H1 (cell line): ENCODE measurements around the gene AMBN. TPM values are rescaled to one million over a fixed set of nuclear protein-coding genes. Genes with fewer than 3 reads are reported as not detected.

Experiments
- CTCF ChIA-PET: fragments of 300-600 bp; sonication (Branson Sonifier 250); formaldehyde crosslinking; loops from one replicate; lab custom pipeline; 2021; ENCODE audit not compliant: partially characterized antibody; lab: Charles Lee
- POLR2A ChIA-PET: fragments of 300-600 bp; sonication (Branson Sonifier 250); formaldehyde crosslinking; loops from one replicate; lab custom pipeline; 2021; ENCODE audit warnings: inconsistent platforms; ENCODE audit not compliant: partially characterized antibody; lab: Charles Lee
- DNase-seq, 2 experiments: peaks; one replicate each; pipeline versions ENCODE4 v3.0.0 to v3.0.0-alpha.2; 2010 to 2022; ENCODE audit warnings: low spot score in 2 of 2, low read depth in 1 of 2, mixed read lengths in 1 of 2
- FAIRE-seq: peaks from 2 replicates; lab custom pipeline; 2011; peaks lifted over from hg19 to GRCh38; lab: Jason Lieb, UNC
- H2AFZ ChIP-seq: 2 replicates; pipeline ENCODE4 v1.8.1; 2012; ENCODE audit warnings: low read length, inconsistent platforms
- H2AK5ac ChIP-seq: 2 replicates; pipeline ENCODE4 v1.6.1; 2013; ENCODE audit warnings: low read depth, low read length
- H2BK120ac ChIP-seq: replicated peaks from 2 replicates; pipeline ENCODE3; 2013; ENCODE audit warnings: low read depth, low read length, inconsistent platforms
- H2BK12ac ChIP-seq: 2 replicates; pipeline ENCODE4 v1.6.1; 2013; ENCODE audit warnings: low read depth, low read length
- H2BK15ac ChIP-seq: 2 replicates; pipeline ENCODE4 v1.6.1; 2013; ENCODE audit warnings: low read length
- H2BK20ac ChIP-seq: 2 replicates; pipeline ENCODE4 v1.6.1; 2013; ENCODE audit warnings: low read length
- H2BK5ac ChIP-seq: 2 replicates; pipeline ENCODE4 v1.6.1; 2013; ENCODE audit warnings: low read depth, low read length
- H3K14ac ChIP-seq: 2 replicates; pipeline ENCODE4 v1.6.1; 2013; ENCODE audit warnings: inconsistent platforms; ENCODE audit not compliant: insufficient read length
- H3K18ac ChIP-seq: 2 replicates; pipeline ENCODE4 v1.6.1; 2013; ENCODE audit warnings: low read length; ENCODE audit errors: extremely low read depth
- H3K23ac ChIP-seq: 2 replicates; pipeline ENCODE4 v1.6.1; 2013; ENCODE audit warnings: inconsistent platforms; ENCODE audit not compliant: insufficient read length
- H3K23me2 ChIP-seq: 2 replicates; pipeline ENCODE4 v1.6.1; 2013; ENCODE audit warnings: low read depth, low read length
- H3K27ac ChIP-seq: 2 replicates; pipeline ENCODE4 v1.6.1; 2011; ENCODE audit warnings: low read depth, low read length, inconsistent platforms
- H3K27me3 ChIP-seq, 4 experiments: replicated peaks in 1 of 4; 1 replicate in 1 of 4; 2 replicates in 3 of 4; pipeline versions ENCODE4 v1.6.1 to v1.8.1; 2011 to 2013; ENCODE audit warnings: low read length in 3 of 4, mild to moderate bottlenecking in 3 of 4, inconsistent platforms in 2 of 4, mixed read lengths in 2 of 4, moderate library complexity in 1 of 4; ENCODE audit not compliant: control insufficient read depth in 3 of 4, insufficient read depth in 3 of 4; ENCODE audit errors: extremely low read depth in 1 of 4
- H3K36me3 ChIP-seq, 4 experiments: 2 replicates each; pipeline versions ENCODE4 v1.6.1 to v1.8.1; 2011 to 2013; ENCODE audit warnings: mild to moderate bottlenecking in 4 of 4, low read length in 3 of 4, moderate library complexity in 2 of 4, control low read depth in 1 of 4, inconsistent platforms in 1 of 4; ENCODE audit not compliant: insufficient read depth in 4 of 4, control insufficient read depth in 2 of 4
- H3K4ac ChIP-seq: replicated peaks from 2 replicates; pipeline ENCODE3; 2013; ENCODE audit warnings: low read length, low read depth, mixed read lengths, inconsistent platforms; ENCODE audit not compliant: insufficient read length
- H3K4me1 ChIP-seq, 4 experiments: replicated peaks in 1 of 4; 1 replicate in 1 of 4; 2 replicates in 3 of 4; pipeline versions ENCODE4 v1.6.1 to v1.8.1; 2011 to 2013; ENCODE audit warnings: low read length in 3 of 4, inconsistent platforms in 2 of 4, mixed read lengths in 1 of 4; ENCODE audit not compliant: insufficient read depth in 4 of 4, control insufficient read depth in 3 of 4
- H3K4me2 ChIP-seq, 2 experiments: 2 replicates each; pipeline versions ENCODE4 v1.6.1 to v1.8.1; 2011 to 2013; ENCODE audit warnings: low read depth in 2 of 2, low read length in 2 of 2, control low read depth in 1 of 2, inconsistent platforms in 1 of 2, mild to moderate bottlenecking in 1 of 2; ENCODE audit not compliant: insufficient read depth in 1 of 2
- H3K4me3 ChIP-seq, 4 experiments: fragments of 200-600, 300-600 bp in 1 of 4; sonication (generic), shearing (Covaris generic), sonication (Bioruptor Twin) in 1 of 4; 2 replicates each; pipeline versions ENCODE4 v1.5.1 to v1.8.1; 2011 to 2016; ENCODE audit warnings: low read length in 4 of 4, low read depth in 3 of 4, control low read depth in 2 of 4, inconsistent platforms in 2 of 4, mild to moderate bottlenecking in 2 of 4, mixed read lengths in 1 of 4, moderate library complexity in 1 of 4; ENCODE audit not compliant: insufficient read depth in 2 of 4; ENCODE audit errors: extremely low read depth in 1 of 4
- H3K56ac ChIP-seq: replicated peaks from 2 replicates; pipeline ENCODE3; 2013; ENCODE audit warnings: low read depth, mild to moderate bottlenecking, mixed read lengths, low read length, inconsistent platforms; ENCODE audit not compliant: insufficient read length
- H3K79me1 ChIP-seq: 2 replicates; pipeline ENCODE4 v1.6.1; 2013; ENCODE audit warnings: low read depth, low read length, control low read depth
- H3K79me2 ChIP-seq, 2 experiments: 2 replicates each; pipeline versions ENCODE4 v1.6.1 to v1.8.1; 2012 to 2013; ENCODE audit warnings: low read length in 2 of 2, mild to moderate bottlenecking in 2 of 2, inconsistent platforms in 1 of 2; ENCODE audit not compliant: insufficient read depth in 2 of 2, control insufficient read depth in 1 of 2
- H3K9ac ChIP-seq, 4 experiments: replicated peaks in 1 of 4; 1 replicate in 1 of 4; 2 replicates in 3 of 4; pipeline versions ENCODE4 v1.6.1 to v1.8.1; 2011 to 2013; ENCODE audit warnings: low read depth in 3 of 4, low read length in 3 of 4, control low read depth in 2 of 4, mild to moderate bottlenecking in 2 of 4, moderate library complexity in 2 of 4, inconsistent platforms in 1 of 4; ENCODE audit errors: extremely low read depth in 1 of 4
- H3K9me3 ChIP-seq, 2 experiments: 2 replicates each; pipeline versions ENCODE4 v1.6.1 to v1.8.1; 2012 to 2013; ENCODE audit warnings: mild to moderate bottlenecking in 2 of 2, moderate library complexity in 2 of 2, control low read depth in 1 of 2, inconsistent platforms in 1 of 2, low read depth in 1 of 2, low read length in 1 of 2, mixed read lengths in 1 of 2; ENCODE audit not compliant: insufficient read depth in 2 of 2
- H4K20me1 ChIP-seq, 2 experiments: replicated peaks in 1 of 2; 2 replicates each; pipeline versions ENCODE3 to v1.8.1; 2011 to 2013; ENCODE audit warnings: inconsistent platforms in 2 of 2, low read length in 2 of 2, mild to moderate bottlenecking in 1 of 2; ENCODE audit not compliant: insufficient read depth in 2 of 2, control insufficient read depth in 1 of 2
- H4K5ac ChIP-seq: 2 replicates; pipeline ENCODE4 v1.6.1; 2013; ENCODE audit warnings: low read length, low read depth, mixed read lengths, inconsistent platforms; ENCODE audit not compliant: insufficient read length
- H4K8ac ChIP-seq: 2 replicates; pipeline ENCODE4 v1.8.0; 2013; ENCODE audit warnings: mild to moderate bottlenecking, moderate library complexity, low read length, inconsistent platforms; ENCODE audit not compliant: insufficient read depth; ENCODE audit errors: extremely low read depth
- H4K91ac ChIP-seq: replicated peaks from 2 replicates; pipeline ENCODE3; 2013; ENCODE audit warnings: low read length, mixed read lengths, inconsistent platforms; ENCODE audit not compliant: insufficient read length
- NRF1 ChIP-seq: IDR thresholded peaks from 2 replicates; pipeline ENCODE4 v1.6.1; 2011; ENCODE audit warnings: mild to moderate bottlenecking, low read depth, low read length, improper control_type of control experiment
- PHF8 ChIP-seq: fragments of 200-600 bp; sonication (generic); conservative IDR thresholded peaks from 2 replicates; pipeline ENCODE4 v1.7.1; 2012; ENCODE audit warnings: low read depth, mild to moderate bottlenecking, inconsistent platforms, low read length, moderate library complexity
- POLR2A ChIP-seq, 2 experiments: IDR thresholded peaks; 1 replicate in 1 of 2; 2 replicates in 1 of 2; pipeline ENCODE4 v1.6.1; 2011; ENCODE audit warnings: low read depth in 2 of 2, low read length in 2 of 2, mild to moderate bottlenecking in 2 of 2; ENCODE audit errors: control extremely low read depth in 1 of 2
- SUZ12 ChIP-seq: fragments of 200-600 bp; sonication (generic); IDR thresholded peaks from 2 replicates; pipeline ENCODE4 v1.6.1; 2012; ENCODE audit warnings: mild to moderate bottlenecking, inconsistent platforms, low read length, moderate library complexity, mixed read lengths
- TAF1 ChIP-seq: IDR thresholded peaks from 2 replicates; pipeline ENCODE4 v1.6.1; 2011; ENCODE audit warnings: mild to moderate bottlenecking, low read depth, low read length
- WGBS, 2 experiments: shearing (Covaris generic) in 1 of 2; methylation state at CpG; one replicate each; pipeline versions ENCODE4 v1.1.6 to v1.1.7; 2013 to 2015; ENCODE audit warnings: low lambda C conversion rate in 2 of 2, mixed read lengths in 2 of 2, inconsistent platforms in 1 of 2, low coverage in 1 of 2, missing lambda C conversion rate in 1 of 2; ENCODE audit not compliant: insufficient replicate concordance in 2 of 2, insufficient coverage in 1 of 2, insufficient read length in 1 of 2; ENCODE audit errors: extremely low coverage in 1 of 2, missing lambda C conversion rate in 1 of 2; 5-methylcytosine and 5-hydroxymethylcytosine counted together
- polyA plus RNA-seq, 7 experiments: library from polyadenylated mRNA; depleted of rRNA in 3 of 7; stranded (reverse) in 5 of 7; unstranded in 2 of 7; fragments of >200 nt in 5 of 7; fragments of 200-250 nt in 2 of 7; gene quantifications; 1 replicate in 5 of 7; 2 replicates in 1 of 7; 4 replicates in 1 of 7; pipeline versions ENCODE4 v1.2.1 to v1.2.3, GENCODE V29; 2011 to 2013; ENCODE audit warnings: missing spikeins in 2 of 7, mixed read lengths in 2 of 7
- total RNA-seq: library from RNA; stranded (reverse); fragmentation: NEBNext Ultra II Directional; extraction: Animal tissue kit (Norgen Biotek cat#: 25700); gene quantifications from 2 replicates; pipeline ENCODE4 v1.2.1, GENCODE V29; 2021

AMBN gene
- total and polyA plus RNA-seq, 2 of the 8 experiments (the other 6 are each of a cell fraction or from before 2014, with no cell fraction given) = not detected

- Histone ChIP-seq H3K4me1 (no peaks in the 10 kb centered on the region), H3K4me3 (no peak overlapping the region), H4K5ac (no peak overlapping the region), H3K18ac (no peak overlapping the region), H2BK120ac (no peak overlapping the region), H4K91ac (no peak overlapping the region), H3K56ac (no peak overlapping the region), H2BK20ac (no peak overlapping the region), H3K79me2 (no peaks in the 10 kb centered on the region), H4K8ac (no peak overlapping the region), H3K27me3 (no peaks in the 10 kb centered on the region), H3K9me3 (no peaks in the 10 kb centered on the region), H2BK12ac (no peak overlapping the region), H3K23me2 (no peaks in the 10 kb centered on the region), H2AK5ac (no peak overlapping the region), H4K20me1 (no peaks in the 10 kb centered on the region), H3K4me2 (no peak overlapping the region), H3K36me3 (no peaks in the 10 kb centered on the region), H3K4ac (no peak overlapping the region), H2BK5ac (no peak overlapping the region), H3K79me1 (no peaks in the 10 kb centered on the region), H3K27ac (no peak overlapping the region), H2AFZ (no peak overlapping the region), H2BK15ac (no peak overlapping the region), H3K23ac (no peak overlapping the region), H3K14ac (no peak overlapping the region), H3K9ac (no peak overlapping the region)
- WGBS, 2 experiments = 90% methylated on average over 1 of the region's 1 CpG; no CpG with 5 or more reads in 1 of the 2 experiments
- DNase-seq (no peak), FAIRE-seq (no peak)
- ChIA-PET POLR2A (no interaction called here), CTCF (interaction anchor here (1.1 to 1.9 kb wide), 9 partner anchors 8 to 348 kb away, joined by 3 to 10 read pairs (median 3); no protein-coding TSS in a partner anchor)
- TF ChIP-seq PHF8 = no peak
- TF ChIP-seq NRF1 = no peak
- no peak for TF ChIP-seq TAF1
- TF ChIP-seq SUZ12 = no peak
- TF ChIP-seq POLR2A (IDR thresholded peaks at IDR 0.05; ENCODE audit: control extremely low read depth in 1 of 2, low read depth in 2 of 2, low read length in 2 of 2) = no peak
These were observed 32.1 kb upstream of the AMBN start for GRCh38 chr4:70559924-70560323.
